Measurements from ENCODE around the gene ZNF525.
"Not testable (repeated sequence)": the region's sequence is repeated elsewhere in the genome, so short reads cannot be mapped to it uniquely, and the experiment has no call there.

GRCh38 chr19:53344403-53344802 is 21.1 kb upstream of the ZNF525 start:
- not testable (repeated sequence) for TF ChIP-seq CTCF, POLR2A, EP300, POLR2AphosphoS5 (IDR thresholded peaks at IDR 0.05)
